SK-N-SH (cell line): ENCODE data around the gene PLD1. TPM values are rescaled to one million over a fixed set of nuclear protein-coding genes. Genes with fewer than 3 reads are reported as not detected.
A peak's percentile ranks its signal among the peaks of the same experiment; 100 is the strongest.

Source experiments
- CTCF ChIA-PET: fragments of 300-600, 350-600 bp; formaldehyde crosslinking; extraction: SDS; loops from one replicate; lab custom pipeline; 2021; lab: Yijun Ruan, JAX
- POLR2A ChIA-PET: fragments of 350-600 bp; sonication (Branson Sonifier 250); formaldehyde crosslinking; extraction: SDS; loops from one replicate; lab custom pipeline; 2020; ENCODE audit warnings: antibody characterized with exemption, inconsistent platforms; lab: Yijun Ruan, JAX
- DNase-seq: peaks from one replicate; pipeline ENCODE4 v3.0.0; 2012
- H2AFZ ChIP-seq: fragments of 200-600 bp; sonication (generic); 2 replicates; pipeline ENCODE4 v1.8.1; 2016; ENCODE audit warnings: antibody characterized with exemption, mild to moderate bottlenecking, low read depth
- H3F3A ChIP-seq: fragments of 200-600 bp; sonication (generic); replicated peaks from 2 replicates; pipeline ENCODE3; 2016; ENCODE audit warnings: antibody characterized with exemption, mild to moderate bottlenecking; ENCODE audit not compliant: insufficient read depth
- H3K27ac ChIP-seq, 2 experiments: fragments of 200-500 bp in 1 of 2; fragments of 200-600 bp in 1 of 2; sonication (Bioruptor generic) in 1 of 2; sonication (generic), shearing (Covaris generic) in 1 of 2; 2 replicates each; pipeline versions ENCODE4 v1.5.1 to v1.6.1; 2014 to 2016; ENCODE audit warnings: low read depth in 2 of 2, inconsistent platforms in 1 of 2, low read length in 1 of 2, mild to moderate bottlenecking in 1 of 2, mixed read lengths in 1 of 2
- H3K27me3 ChIP-seq: fragments of 200-600 bp; sonication (generic), shearing (Covaris generic); 2 replicates; pipeline ENCODE4 v1.6.1; 2016; ENCODE audit warnings: mixed run types; ENCODE audit not compliant: insufficient read depth
- H3K36me3 ChIP-seq, 2 experiments: fragments of 200-500 bp in 1 of 2; fragments of 200-600 bp in 1 of 2; sonication (Bioruptor generic) in 1 of 2; sonication (generic) in 1 of 2; replicated peaks in 1 of 2; 2 replicates each; pipeline versions ENCODE3 to v1.5.1; 2014 to 2016; ENCODE audit warnings: low read length in 1 of 2, mild to moderate bottlenecking in 1 of 2; ENCODE audit not compliant: insufficient read depth in 2 of 2, control insufficient read depth in 1 of 2
- H3K4me1 ChIP-seq, 2 experiments: fragments of 200-500 bp in 1 of 2; fragments of 200-600 bp in 1 of 2; sonication (Bioruptor generic) in 1 of 2; sonication (generic), shearing (Covaris generic) in 1 of 2; 2 replicates each; pipeline versions ENCODE4 v1.5.1 to v1.6.1; 2014 to 2016; ENCODE audit warnings: low read depth in 1 of 2, low read length in 1 of 2, mixed run types in 1 of 2; ENCODE audit not compliant: insufficient read depth in 2 of 2, control insufficient read depth in 1 of 2
- H3K4me2 ChIP-seq: fragments of 200-600 bp; sonication (generic), shearing (Covaris generic); 2 replicates; pipeline ENCODE4 v1.6.1; 2017; ENCODE audit warnings: mixed run types
- H3K4me3 ChIP-seq, 2 experiments: fragments of 200-500 bp in 1 of 2; fragments of 200-600 bp in 1 of 2; sonication (Bioruptor generic) in 1 of 2; sonication (generic), shearing (Covaris generic) in 1 of 2; 2 replicates each; pipeline versions ENCODE4 v1.5.1 to v1.8.1; 2014 to 2016; ENCODE audit warnings: low read depth in 2 of 2, inconsistent platforms in 1 of 2, low read length in 1 of 2, mild to moderate bottlenecking in 1 of 2, mixed read lengths in 1 of 2, moderate library complexity in 1 of 2
- H3K79me2 ChIP-seq: fragments of 200-600 bp; sonication (generic); 2 replicates; pipeline ENCODE4 v1.8.1; 2017; ENCODE audit warnings: mild to moderate bottlenecking; ENCODE audit not compliant: insufficient read depth
- H3K9ac ChIP-seq: fragments of 200-600 bp; sonication (generic); 2 replicates; pipeline ENCODE4 v1.6.1; 2017; ENCODE audit warnings: mixed run types
- H3K9me2 ChIP-seq: fragments of 200-600 bp; sonication (generic); 2 replicates; pipeline ENCODE4 v1.6.1; 2017; ENCODE audit warnings: mixed run types
- H3K9me3 ChIP-seq: fragments of 200-600 bp; sonication (generic); 2 replicates; pipeline ENCODE4 v1.6.1; 2017; ENCODE audit warnings: mixed run types, mild to moderate bottlenecking, moderate library complexity
- H4K20me1 ChIP-seq: fragments of 200-600 bp; sonication (generic); 2 replicates; pipeline ENCODE4 v1.6.1; 2017; ENCODE audit warnings: mild to moderate bottlenecking, mixed run types; ENCODE audit not compliant: insufficient read depth
- CTCF ChIP-seq: fragments of 200-600 bp; sonication (generic); IDR thresholded peaks from 2 replicates; pipeline ENCODE4 v1.6.1; 2017; ENCODE audit warnings: antibody characterized with exemption, mild to moderate bottlenecking, moderate library complexity
- EP300 ChIP-seq, 2 experiments: IDR thresholded peaks; 2 replicates each; pipeline versions ENCODE4 v1.4.0 to v1.6.1; 2012; ENCODE audit warnings: borderline replicate concordance in 1 of 2, low read depth in 1 of 2, low read length in 1 of 2
- FOSL2 ChIP-seq: IDR thresholded peaks from 2 replicates; pipeline ENCODE4 v1.4.0; 2012; ENCODE audit warnings: low read depth, mild to moderate bottlenecking, moderate library complexity, borderline replicate concordance
- FOXM1 ChIP-seq: IDR thresholded peaks from 2 replicates; pipeline ENCODE4 v1.4.0; 2012; ENCODE audit warnings: low read depth, mild to moderate bottlenecking
- JUND ChIP-seq: IDR thresholded peaks from 2 replicates; pipeline ENCODE4 v1.4.0; 2012
- MEF2A ChIP-seq: IDR thresholded peaks from 2 replicates; pipeline ENCODE4 v1.4.0; 2012; ENCODE audit warnings: low read depth, borderline replicate concordance
- NFIC ChIP-seq: IDR thresholded peaks from 2 replicates; pipeline ENCODE4 v1.4.0; 2012; ENCODE audit warnings: borderline replicate concordance
- POLR2AphosphoS5 ChIP-seq: IDR thresholded peaks from 2 replicates; pipeline ENCODE4 v1.6.1; 2012; ENCODE audit warnings: low read depth, low read length
- RXRA ChIP-seq: IDR thresholded peaks from 2 replicates; pipeline ENCODE4 v1.4.0; 2012; ENCODE audit warnings: low read depth, mild to moderate bottlenecking, borderline replicate concordance
- TCF12 ChIP-seq: IDR thresholded peaks from 2 replicates; pipeline ENCODE4 v1.4.0; 2012
- USF1 ChIP-seq: IDR thresholded peaks from 2 replicates; pipeline ENCODE4 v1.4.0; 2012; ENCODE audit warnings: low read depth, borderline replicate concordance
- WGBS: methylation state at CpG from one replicate; pipeline ENCODE4 v1.1.6; 2017; ENCODE audit warnings: low lambda C conversion rate; 5-methylcytosine and 5-hydroxymethylcytosine counted together
- polyA plus RNA-seq, 3 experiments: library from polyadenylated mRNA; depleted of rRNA; stranded (reverse); fragments of >200 nt; gene quantifications; 2 replicates each; pipeline ENCODE4 v1.2.3, GENCODE V29; 2012
- TF ChIP-seq, protein P1 (sequence below): IDR thresholded peaks from 2 replicates; pipeline ENCODE4 v1.6.1; 2012; ENCODE audit warnings: mild to moderate bottlenecking, low read depth, low read length, moderate library complexity
- TF ChIP-seq, protein P2 (sequence below): fragments of 150-350 bp; IDR thresholded peaks from 2 replicates; pipeline ENCODE4 v1.6.1; 2017; ENCODE audit warnings: antibody characterized with exemption, low read length, low read depth, borderline replicate concordance
- TF ChIP-seq, protein P3 (sequence below): IDR thresholded peaks from 2 replicates; pipeline ENCODE4; 2012

The PLD1 gene
- polyA plus RNA-seq, 1 of the 3 experiments (the other 2 are of a cell fraction) = 6.2 TPM

- no peaks in the 10 kb centered on the region for H3K9me3 ChIP-seq
- no peaks in the 10 kb centered on the region for H4K20me1 ChIP-seq
- H3K27ac ChIP-seq = peak overlapping the region in 1 of 2 experiments; percentile 45; a peak in 3 of 4 replicates
- no peak overlapping the region for H3K4me3 ChIP-seq
- CTCF ChIA-PET = interaction anchor here (6.7 kb wide), 1 partner anchor 19 kb away, joined by 36 read pairs; no protein-coding TSS in a partner anchor
- H3K9ac ChIP-seq = no peak overlapping the region
- H3K4me1 ChIP-seq = peaks cover 0 to 15% of the 10 kb centered on the region in 2 experiments; a peak in 2 of 4 replicates
- no peaks in the 10 kb centered on the region for H3K36me3 ChIP-seq
- WGBS = 72% methylated on average over 5 of the region's 5 CpGs
- no peaks in the 10 kb centered on the region for H3K27me3 ChIP-seq
- no peak for TF ChIP-seq FOXM1
- TF ChIP-seq, protein P1, sequence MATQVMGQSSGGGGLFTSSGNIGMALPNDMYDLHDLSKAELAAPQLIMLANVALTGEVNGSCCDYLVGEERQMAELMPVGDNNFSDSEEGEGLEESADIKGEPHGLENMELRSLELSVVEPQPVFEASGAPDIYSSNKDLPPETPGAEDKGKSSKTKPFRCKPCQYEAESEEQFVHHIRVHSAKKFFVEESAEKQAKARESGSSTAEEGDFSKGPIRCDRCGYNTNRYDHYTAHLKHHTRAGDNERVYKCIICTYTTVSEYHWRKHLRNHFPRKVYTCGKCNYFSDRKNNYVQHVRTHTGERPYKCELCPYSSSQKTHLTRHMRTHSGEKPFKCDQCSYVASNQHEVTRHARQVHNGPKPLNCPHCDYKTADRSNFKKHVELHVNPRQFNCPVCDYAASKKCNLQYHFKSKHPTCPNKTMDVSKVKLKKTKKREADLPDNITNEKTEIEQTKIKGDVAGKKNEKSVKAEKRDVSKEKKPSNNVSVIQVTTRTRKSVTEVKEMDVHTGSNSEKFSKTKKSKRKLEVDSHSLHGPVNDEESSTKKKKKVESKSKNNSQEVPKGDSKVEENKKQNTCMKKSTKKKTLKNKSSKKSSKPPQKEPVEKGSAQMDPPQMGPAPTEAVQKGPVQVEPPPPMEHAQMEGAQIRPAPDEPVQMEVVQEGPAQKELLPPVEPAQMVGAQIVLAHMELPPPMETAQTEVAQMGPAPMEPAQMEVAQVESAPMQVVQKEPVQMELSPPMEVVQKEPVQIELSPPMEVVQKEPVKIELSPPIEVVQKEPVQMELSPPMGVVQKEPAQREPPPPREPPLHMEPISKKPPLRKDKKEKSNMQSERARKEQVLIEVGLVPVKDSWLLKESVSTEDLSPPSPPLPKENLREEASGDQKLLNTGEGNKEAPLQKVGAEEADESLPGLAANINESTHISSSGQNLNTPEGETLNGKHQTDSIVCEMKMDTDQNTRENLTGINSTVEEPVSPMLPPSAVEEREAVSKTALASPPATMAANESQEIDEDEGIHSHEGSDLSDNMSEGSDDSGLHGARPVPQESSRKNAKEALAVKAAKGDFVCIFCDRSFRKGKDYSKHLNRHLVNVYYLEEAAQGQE = no peak
- TF ChIP-seq FOSL2 = peak; percentile 35; the same call in 1 of the 2 replicates
- TF ChIP-seq JUND = no peak
- no peak for TF ChIP-seq CTCF
- H3K9me2 ChIP-seq = no peaks in the 10 kb centered on the region
- H3F3A ChIP-seq = peaks cover 13% of the 10 kb centered on the region
- no peak overlapping the region for H3K4me2 ChIP-seq
- no peak for DNase-seq
- no peak overlapping the region for H2AFZ ChIP-seq
- no peaks in the 10 kb centered on the region for H3K79me2 ChIP-seq
- POLR2A ChIA-PET = no interaction called here
These were observed 56.4 kb downstream of the PLD1 start for GRCh38 chr3:171753665-171754408.

- Histone ChIP-seq H3K9me3 (no peaks in the 10 kb centered on the region), H3K9me2 (no peaks in the 10 kb centered on the region), H3K4me1 (peaks cover 0 to 16% of the 10 kb centered on the region in 2 experiments; a peak in 2 of 4 replicates), H3K27ac (peak overlapping the region; percentile 43 to 45; a peak in 2 of 4 replicates), H4K20me1 (no peaks in the 10 kb centered on the region), H3K27me3 (no peaks in the 10 kb centered on the region), H3K79me2 (no peaks in the 10 kb centered on the region), H3K4me2 (peak overlapping the region; percentile 9; the same call in 1 of the 2 replicates), H3K36me3 (no peaks in the 10 kb centered on the region), H3K4me3 (no peak overlapping the region), H2AFZ (no peak overlapping the region), H3K9ac (no peak overlapping the region), H3F3A (peaks cover 13% of the 10 kb centered on the region)
- DNase-seq = no peak
- ChIA-PET CTCF (interaction anchor here (6.7 kb wide), 1 partner anchor 20 kb away, joined by 36 read pairs; no protein-coding TSS in a partner anchor), POLR2A (no interaction called here)
- 26% methylated on average over 5 of the region's 5 CpGs for WGBS
- TF ChIP-seq JUND (0 out of 2 replicates have a peak, but pooled peaks have one; percentile 34), RXRA (no peak), MEF2A (no peak), NFIC (peak; percentile 68; the same call in 1 of the 2 replicates), TCF12 (peak; percentile 96), FOSL2 (no peak), POLR2AphosphoS5 (peak; percentile 31; the same call in 1 of the 2 replicates), EP300 (IDR thresholded peaks at IDR 0.05; ENCODE audit: borderline replicate concordance in 1 of 2, low read depth in 1 of 2, low read length in 1 of 2) (peak in 1 of 2 experiments; percentile 27; a peak in 1 of 4 replicates), USF1 (no peak)
- TF ChIP-seq, protein P2, sequence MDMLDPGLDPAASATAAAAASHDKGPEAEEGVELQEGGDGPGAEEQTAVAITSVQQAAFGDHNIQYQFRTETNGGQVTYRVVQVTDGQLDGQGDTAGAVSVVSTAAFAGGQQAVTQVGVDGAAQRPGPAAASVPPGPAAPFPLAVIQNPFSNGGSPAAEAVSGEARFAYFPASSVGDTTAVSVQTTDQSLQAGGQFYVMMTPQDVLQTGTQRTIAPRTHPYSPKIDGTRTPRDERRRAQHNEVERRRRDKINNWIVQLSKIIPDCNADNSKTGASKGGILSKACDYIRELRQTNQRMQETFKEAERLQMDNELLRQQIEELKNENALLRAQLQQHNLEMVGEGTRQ = no peak
- TF ChIP-seq, protein P3, sequence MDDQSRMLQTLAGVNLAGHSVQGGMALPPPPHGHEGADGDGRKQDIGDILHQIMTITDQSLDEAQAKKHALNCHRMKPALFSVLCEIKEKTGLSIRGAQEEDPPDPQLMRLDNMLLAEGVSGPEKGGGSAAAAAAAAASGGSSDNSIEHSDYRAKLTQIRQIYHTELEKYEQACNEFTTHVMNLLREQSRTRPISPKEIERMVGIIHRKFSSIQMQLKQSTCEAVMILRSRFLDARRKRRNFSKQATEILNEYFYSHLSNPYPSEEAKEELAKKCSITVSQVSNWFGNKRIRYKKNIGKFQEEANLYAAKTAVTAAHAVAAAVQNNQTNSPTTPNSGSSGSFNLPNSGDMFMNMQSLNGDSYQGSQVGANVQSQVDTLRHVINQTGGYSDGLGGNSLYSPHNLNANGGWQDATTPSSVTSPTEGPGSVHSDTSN = peak; percentile 93
These were observed 57.2 kb downstream of the PLD1 start for GRCh38 chr3:171753025-171753472.
